Stimulated activated CD4-positive, alpha-beta T cell treated with anti-CD3 and anti-CD28 coated beads, Interleukin-15, amount 100 ng/mL, for 1 hour (primary cell): ENCODE measurements around the gene ZBTB7C.

ENCODE experiments used
- DNase-seq, 2 donors: peaks; one replicate each; pipeline ENCODE4 v3.0.0-alpha.2; 2020; ENCODE audit warnings: low read depth in 1 of 2, low spot score in 1 of 2

Gene ZBTB7C

DNA sequence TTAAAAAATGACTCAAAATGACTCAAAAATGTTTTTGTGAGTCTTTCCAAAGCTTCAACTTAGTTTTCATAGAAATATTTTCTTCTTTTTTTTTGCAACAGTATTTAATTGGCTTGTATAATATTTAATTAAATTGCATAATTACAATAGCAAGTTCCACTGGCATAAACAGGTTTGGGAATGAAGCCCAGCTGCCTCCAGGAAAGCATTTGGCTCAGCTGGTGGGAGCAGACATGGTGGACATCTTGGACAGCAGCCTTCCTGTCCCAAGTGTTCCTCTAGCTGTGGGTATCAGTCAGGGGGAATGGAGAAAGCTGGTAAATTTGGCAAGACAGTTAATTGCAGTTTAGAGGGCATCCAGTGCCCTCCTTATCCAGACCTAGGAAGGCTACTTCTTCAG is 213.4 kb downstream of the ZBTB7C start:
- no peak for DNase-seq

GRCh38 chr18:48194591-48195181 is 214.5 kb downstream of the ZBTB7C start:
- DNase-seq: no peak

DNA sequence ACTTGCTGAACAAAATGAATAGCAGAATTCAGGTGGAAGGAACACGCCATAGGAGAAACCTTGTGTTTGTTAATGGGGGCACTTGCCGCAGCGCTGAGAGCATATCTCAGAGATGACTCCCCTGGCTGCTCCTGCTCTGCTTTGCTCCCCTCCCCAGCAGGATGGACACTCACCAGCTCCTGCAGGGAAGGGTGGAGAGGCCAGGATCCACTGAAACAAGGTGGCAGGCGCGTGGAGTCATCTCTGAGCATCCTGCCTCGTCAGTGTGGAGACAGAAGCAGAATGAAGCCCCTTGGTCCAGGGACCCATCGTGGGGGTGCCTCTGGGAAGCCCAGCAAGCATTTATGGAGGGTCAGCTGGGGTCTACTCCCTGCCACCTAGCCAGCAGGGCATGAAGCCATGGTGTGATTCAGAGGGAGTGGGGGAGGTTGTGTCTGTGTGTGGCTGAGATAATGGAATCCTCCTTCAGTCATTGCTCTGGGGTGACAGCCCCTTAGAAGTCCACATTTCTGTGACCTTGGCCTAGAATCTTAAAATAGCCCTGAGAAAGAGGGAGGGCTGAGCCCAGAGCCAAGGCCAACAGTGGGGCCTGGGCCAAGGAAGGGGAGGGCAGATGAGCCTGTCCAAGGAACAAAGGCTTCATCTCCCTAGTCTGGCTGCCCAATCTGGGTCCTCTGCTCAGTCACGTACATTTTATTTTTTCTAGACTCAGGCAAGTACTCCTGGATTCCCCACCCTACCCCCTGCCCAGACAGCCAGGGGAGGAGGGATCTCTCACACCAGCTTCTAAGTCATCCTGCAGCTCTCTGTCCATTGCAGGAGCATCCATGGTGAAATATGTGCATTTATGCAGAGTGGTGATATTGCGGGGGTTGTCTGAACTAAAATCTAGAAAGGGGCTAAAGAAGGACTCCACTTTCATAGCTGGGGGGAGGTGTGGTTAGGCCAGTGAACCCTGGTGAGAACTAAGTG is 215.4 kb downstream of the ZBTB7C start:
- no peak for DNase-seq

- DNase-seq: no peak
Measured at GRCh38 chr18:48192542-48192941, 216.6 kb downstream of the ZBTB7C start.

GRCh38 chr18:48191494-48191893 is 217.7 kb downstream of the ZBTB7C start:
- no peak for DNase-seq

DNA sequence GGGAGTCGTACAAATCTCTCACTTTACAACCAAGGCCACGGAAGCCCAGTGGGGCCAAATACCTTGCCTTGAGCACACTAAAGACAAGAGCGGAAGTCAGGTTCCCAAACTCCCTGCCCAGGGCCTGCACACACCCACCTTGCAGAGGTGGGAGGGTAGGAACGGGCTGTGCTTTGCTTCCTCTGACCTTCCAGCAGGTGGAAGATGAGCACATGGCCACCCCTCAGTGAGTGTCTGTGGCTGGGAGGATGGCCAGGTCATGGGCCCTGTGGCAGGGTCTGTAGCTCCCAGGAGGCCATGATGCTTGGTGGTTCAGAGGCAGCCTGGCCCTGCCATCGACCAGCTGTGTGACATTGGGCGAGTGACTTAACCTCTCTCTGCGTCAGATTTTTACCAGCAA is 218.2 kb downstream of the ZBTB7C start:
- no peak for DNase-seq

GRCh38 chr18:48188609-48189008 is 220.6 kb downstream of the ZBTB7C start:
- no peak for DNase-seq

DNA sequence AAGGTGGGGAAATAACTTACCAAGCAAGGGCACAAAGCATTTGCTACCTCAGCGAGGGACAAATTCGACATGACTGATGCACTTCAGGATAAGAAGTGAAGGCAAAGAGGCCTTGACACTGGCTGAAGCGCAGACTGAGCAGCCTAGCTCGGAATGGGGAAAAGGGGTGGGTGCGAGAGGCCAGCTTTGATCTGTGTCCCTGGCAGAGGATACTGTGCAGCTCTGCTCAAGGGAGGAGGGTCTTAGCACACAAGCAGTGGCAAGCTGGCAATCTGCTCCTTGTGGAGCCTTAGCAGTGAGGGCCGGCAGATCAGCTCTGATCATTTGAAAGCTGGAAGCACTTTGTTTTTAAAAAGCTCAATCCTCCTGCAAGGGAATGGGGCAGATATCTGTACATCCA is 222.3 kb downstream of the ZBTB7C start:
- DNase-seq: no peak

DNA sequence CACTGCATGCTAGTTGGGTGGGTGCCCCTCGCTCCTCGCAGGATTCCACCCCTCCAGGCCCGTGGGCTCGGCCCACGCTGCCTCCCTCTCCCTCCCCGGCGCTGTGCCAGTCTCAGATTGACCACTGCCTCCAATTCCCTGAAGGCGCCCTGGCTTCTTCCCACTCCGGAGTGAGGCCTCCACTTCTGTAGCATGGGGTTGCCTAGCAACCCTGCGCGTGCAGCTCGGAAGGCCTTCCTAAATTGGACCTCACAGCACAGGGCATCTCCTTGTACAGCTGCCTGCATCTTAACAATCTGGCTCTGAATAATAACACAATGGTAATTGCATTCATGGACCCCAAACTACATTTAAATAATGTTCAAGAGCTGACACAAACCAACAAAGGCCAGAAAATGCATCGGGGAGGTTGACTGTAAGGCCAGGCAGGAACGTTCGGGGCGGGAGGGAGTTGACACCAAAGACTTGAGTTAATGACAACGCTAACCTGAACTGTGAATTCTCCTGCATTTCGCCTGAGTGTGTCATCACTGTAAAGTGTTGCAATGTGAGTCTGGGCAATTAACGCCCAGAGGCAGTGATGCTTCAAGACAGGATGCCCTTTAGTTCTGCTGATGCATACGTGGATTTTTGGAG is 222.9 kb downstream of the ZBTB7C start:
- DNase-seq: no peak

GRCh38 chr18:48184118-48184517 is 225.1 kb downstream of the ZBTB7C start:
- DNase-seq: no peak

- DNase-seq: no peak
Measured at GRCh38 chr18:48183613-48184012, 225.6 kb downstream of the ZBTB7C start.

DNA sequence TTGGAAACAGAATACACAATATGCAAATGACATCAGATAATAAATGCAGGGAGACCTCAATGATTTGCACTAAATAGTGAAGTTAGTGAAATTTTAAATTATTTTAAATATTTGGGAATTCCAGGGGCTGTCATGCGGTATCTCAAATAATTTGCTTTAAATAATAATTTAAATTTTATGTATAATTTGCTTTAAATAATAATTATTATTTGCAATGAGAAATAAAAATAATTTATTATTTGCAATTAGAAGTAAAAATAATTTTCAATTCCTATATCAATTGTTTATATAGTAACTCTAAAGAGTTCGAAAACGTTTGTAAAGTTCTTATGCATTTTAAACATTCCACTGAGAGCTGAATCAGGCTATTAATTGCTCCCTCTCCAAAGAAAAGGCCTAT is 226.4 kb downstream of the ZBTB7C start:
- DNase-seq: no peak

DNA sequence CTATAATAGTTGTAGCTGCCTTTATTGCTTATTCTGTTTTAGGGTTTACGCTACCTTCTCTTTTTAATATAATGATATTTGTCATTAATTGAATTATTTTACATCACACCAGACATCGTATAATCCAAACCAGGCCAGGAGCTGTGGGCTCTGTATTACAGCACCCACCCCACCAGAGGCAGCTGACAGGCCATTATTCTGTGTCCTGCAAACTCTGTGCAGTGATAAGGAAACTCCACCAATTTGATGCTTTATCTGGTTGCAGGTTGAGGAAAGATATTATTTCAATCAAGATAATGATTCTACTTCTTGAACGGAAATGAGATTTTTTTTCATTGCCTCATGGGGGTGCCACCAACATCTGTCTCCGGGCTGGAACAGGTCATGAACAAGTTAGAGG is 227.3 kb downstream of the ZBTB7C start:
- no peak for DNase-seq

GRCh38 chr18:48181087-48181823 is 227.9 kb downstream of the ZBTB7C start:
- DNase-seq: no peak

- no peak for DNase-seq
Measured at GRCh38 chr18:48179666-48180065, 229.5 kb downstream of the ZBTB7C start.

- no peak for DNase-seq
Measured at GRCh38 chr18:48179001-48179400, 230.2 kb downstream of the ZBTB7C start.

GRCh38 chr18:48176909-48177308 is 232.3 kb downstream of the ZBTB7C start:
- no peak for DNase-seq

DNA sequence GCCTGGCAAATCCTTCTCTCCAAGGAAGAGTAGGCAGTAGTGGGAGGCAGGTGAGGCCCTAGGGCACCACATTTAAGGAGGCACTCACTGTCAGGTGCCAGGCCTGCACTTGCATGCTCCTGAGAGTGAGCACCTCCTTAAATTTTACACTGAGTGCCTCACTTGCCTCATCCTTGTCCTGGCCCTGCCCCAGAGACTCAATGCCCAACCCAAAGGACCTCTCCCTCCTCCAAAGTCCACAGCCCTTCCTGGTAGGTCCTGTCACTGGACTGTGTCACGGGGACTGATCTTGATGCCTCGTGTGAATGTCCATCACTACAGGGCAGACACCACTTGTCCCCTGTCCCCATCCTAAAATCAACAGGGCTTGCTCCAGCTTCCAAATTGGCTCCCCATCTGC is 235.6 kb downstream of the ZBTB7C start:
- no peak for DNase-seq

DNA sequence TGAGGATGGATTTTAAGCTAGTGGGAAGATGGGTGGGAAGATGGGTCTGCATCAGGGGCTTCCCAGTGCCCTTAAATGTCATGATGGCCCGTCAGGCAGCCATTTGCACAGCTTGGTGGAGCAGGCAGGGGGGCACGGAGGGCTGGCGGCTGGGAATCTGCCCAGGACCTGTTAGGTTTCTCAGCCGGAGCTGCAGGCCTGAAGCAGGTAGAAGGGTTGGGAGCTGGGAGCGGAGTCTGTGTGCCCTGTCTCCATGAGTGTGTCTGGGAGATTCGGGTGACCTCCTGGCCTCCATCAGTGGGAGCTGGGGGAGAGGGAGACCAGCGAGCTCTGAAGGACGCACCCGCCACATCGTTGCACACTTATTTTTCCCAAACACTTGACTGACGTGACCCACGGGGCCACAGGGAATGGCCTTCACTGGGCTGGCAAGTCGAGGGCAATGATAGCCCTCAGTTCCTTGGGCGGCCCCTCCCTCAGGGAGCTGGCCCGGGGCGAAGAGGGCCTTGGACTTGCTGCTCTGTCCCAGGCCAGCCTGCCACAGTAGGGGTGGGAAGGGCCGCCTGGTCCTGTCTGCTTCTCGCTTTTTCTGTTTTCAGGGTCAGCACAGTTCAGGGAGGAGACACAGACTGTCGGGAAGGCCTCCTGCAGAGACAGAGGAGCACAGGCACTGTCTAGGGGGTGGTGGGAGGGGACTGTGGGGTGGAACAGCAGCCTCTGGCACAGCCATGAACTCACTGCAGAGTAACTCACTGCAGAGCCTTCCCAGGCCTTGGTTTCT is 236.8 kb downstream of the ZBTB7C start:
- no peak for DNase-seq

DNA sequence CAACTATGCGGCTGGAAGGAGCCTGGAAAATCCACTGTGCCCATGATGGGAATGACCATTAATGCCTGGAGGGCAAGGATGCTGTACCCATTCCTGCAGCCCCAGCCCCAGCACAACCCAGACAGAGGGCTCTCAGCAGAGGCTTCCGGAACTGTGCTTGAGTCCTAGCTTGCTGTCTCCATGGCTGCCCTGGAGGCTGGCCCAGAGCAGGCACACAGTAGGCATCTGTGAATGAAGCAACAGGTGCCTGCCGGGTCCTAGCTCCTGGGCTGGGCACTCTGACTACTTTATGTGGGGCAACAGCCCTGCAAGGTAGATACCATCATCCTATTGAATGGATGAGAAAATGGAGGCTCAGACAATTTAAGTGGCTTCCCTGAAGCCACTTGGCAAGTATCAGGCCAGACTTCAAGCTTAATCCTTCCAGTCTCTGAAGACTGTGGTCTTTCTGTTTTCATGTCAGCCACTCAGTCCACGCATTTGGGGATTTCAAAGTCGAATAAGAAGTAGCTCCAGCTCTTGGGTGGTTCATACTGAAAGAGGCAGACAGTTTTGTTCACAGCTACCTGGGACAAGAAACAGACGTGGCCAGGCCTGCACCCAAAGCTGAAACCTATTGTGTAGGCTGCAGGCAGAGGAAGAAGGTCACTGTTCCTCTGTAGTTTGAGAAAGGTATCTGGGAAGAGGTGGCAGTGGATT is 237.5 kb downstream of the ZBTB7C start:
- DNase-seq: no peak
